GM19324 (cell line): ENCODE results near the gene NABP2.

Experiments used
- ATAC-seq: cut with Tn5 transposase; IDR thresholded peaks from one replicate; pipeline ENCODE4 v1.9.1; 2021; ENCODE audit warnings: mild to moderate bottlenecking, moderate library complexity; ENCODE audit not compliant: unreplicated experiment, low FRiP score

Gene NABP2

GRCh38 chr12:56212361-56212760, 11.8 kb upstream of the NABP2 start:
- no peak for ATAC-seq

GRCh38 chr12:56213878-56214277, 10.3 kb upstream of the NABP2 start:
- ATAC-seq, result no peak

GRCh38 chr12:56216461-56216860, 7.7 kb upstream of the NABP2 start:
- ATAC-seq, result no peak

GRCh38 chr12:56219840-56220239, 4.3 kb upstream of the NABP2 start:
- no peak for ATAC-seq

GRCh38 chr12:56220611-56221231, 3.4 kb upstream of the NABP2 start:
- ATAC-seq, result no peak

- ATAC-seq, result peak; percentile 25
Observed at GRCh38 chr12:56221232-56221756, 2.8 kb upstream of the NABP2 start.

GRCh38 chr12:56221757-56222530, 2.2 kb upstream of the NABP2 start, which contains the start of gene RNF41:
TSS of gene RNF41 (minus strand) at chr12:56221922. CDS start at chr12:56214047, 7,875 bp downstream.
- peak; percentile 78 for ATAC-seq

- ATAC-seq, result no peak
Observed at GRCh38 chr12:56222531-56222895, 1.6 kb upstream of the NABP2 start.

- no peak for ATAC-seq
Observed at GRCh38 chr12:56223571-56224101, 506 bp upstream of the NABP2 start.

GRCh38 chr12:56224954-56225353, 812 bp downstream of the NABP2 start:
- no peak for ATAC-seq

- ATAC-seq, result no peak
Observed at GRCh38 chr12:56229082-56229481, 4.9 kb downstream of the NABP2 start.

GRCh38 chr12:56229916-56230431, 5.8 kb downstream of the NABP2 start, which contains the start of gene SLC39A5:
TSS of gene SLC39A5 (plus strand) at chr12:56230051. CDS start at chr12:56231275, 1,224 bp downstream.
- no peak for ATAC-seq

GRCh38 chr12:56230432-56231183, 6.5 kb downstream of the NABP2 start:
- ATAC-seq, result no peak

- ATAC-seq, result no peak
Observed at GRCh38 chr12:56231184-56231582, 7.0 kb downstream of the NABP2 start.

GRCh38 chr12:56234746-56235436, 10.7 kb downstream of the NABP2 start:
- ATAC-seq, result no peak

GRCh38 chr12:56236091-56236490, 11.9 kb downstream of the NABP2 start:
- ATAC-seq, result no peak

GRCh38 chr12:56236985-56237384, 12.8 kb downstream of the NABP2 start:
- no peak for ATAC-seq

GRCh38 chr12:56237552-56237951, 13.4 kb downstream of the NABP2 start:
- no peak for ATAC-seq

- no peak for ATAC-seq
Observed at GRCh38 chr12:56241424-56242303, 17.5 kb downstream of the NABP2 start.
